Superior temporal gyrus (tissue), 1 donor: ENCODE results near the gene SFXN2.
"Not testable (repeated sequence)": the region's sequence is repeated elsewhere in the genome, so short reads cannot be mapped to it uniquely, and the experiment has no call there.

Source experiments
- DNase-seq: peaks from one replicate; pipeline ENCODE4 v3.0.0-alpha.2; 2016; ENCODE audit errors: extremely low spot score

The SFXN2 gene

GRCh38 chr10:102681696-102682095 lies 32.7 kb upstream of the SFXN2 start:
- no peak for DNase-seq

GRCh38 chr10:102682416-102682815 lies 32.0 kb upstream of the SFXN2 start:
- no peak for DNase-seq

DNA sequence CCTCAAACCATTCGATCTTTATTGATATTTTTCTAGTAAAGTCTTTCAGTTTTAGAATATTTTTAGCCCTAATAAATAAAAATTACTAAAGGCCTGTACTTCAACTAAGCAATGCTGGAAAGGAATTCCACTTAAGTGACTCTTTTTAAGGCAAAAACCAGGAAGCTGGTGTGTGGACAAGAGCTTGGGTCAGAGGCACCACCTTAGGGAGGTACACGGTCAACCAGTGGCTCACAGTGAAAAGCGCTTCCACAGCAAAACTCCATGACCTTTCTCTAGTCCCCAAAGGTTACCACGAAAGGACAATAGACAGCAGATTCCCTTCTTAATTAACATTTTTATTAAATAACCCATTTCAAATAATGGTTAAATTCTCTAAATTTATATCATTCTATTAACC lies 31.5 kb upstream of the SFXN2 start:
- no peak for DNase-seq

- no peak for DNase-seq
These were observed 30.7 kb upstream of the SFXN2 start for GRCh38 chr10:102683736-102684135.

GRCh38 chr10:102691285-102692066 lies 23.0 kb upstream of the SFXN2 start:
- no peak for DNase-seq

GRCh38 chr10:102695401-102695800 lies 19.0 kb upstream of the SFXN2 start:
- DNase-seq: not testable (repeated sequence)

- no peak for DNase-seq
These were observed 17.7 kb upstream of the SFXN2 start for GRCh38 chr10:102696736-102697135.

DNA sequence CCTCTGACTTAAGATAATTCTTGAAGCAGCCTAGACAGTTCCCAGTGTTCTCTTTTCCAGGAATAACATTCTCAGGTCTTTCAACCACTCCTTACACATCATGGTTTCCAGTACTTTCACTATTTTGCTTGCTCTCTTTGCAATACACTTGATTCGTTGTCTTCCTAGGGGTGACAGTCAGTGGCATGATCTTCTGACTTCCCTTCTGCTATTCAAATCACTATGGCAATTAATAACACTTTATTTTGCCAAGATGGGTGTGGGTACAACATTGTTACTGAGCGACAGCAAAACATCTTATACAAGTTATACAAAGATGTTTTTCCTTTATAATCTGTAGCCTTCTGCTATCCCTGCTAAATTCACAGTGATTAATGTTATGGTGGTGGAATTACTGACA lies 15.5 kb upstream of the SFXN2 start:
- no peak for DNase-seq

GRCh38 chr10:102701272-102701671 lies 13.2 kb upstream of the SFXN2 start:
- DNase-seq: no peak

- no peak for DNase-seq
These were observed 12.6 kb upstream of the SFXN2 start for GRCh38 chr10:102701796-102702195.

DNA sequence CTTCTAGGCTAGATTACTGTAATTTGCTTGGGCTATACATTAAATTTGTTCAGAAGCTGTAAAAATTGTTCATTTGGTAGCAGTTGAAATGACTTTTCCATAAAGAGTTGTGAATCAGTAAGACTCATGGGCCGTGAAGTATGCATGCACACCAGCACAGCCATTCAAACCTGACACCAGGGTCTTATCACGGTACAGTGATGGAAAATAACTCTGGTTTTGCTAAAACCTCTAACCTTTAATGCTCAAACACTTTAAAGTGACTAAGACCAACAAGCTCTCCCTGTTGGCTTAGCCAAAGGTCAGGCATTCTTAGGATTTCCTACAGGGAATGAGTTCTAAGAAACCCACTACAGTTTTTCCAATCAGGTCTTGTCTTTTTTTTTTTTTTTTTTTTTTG lies 11.7 kb upstream of the SFXN2 start:
- DNase-seq: no peak

GRCh38 chr10:102704915-102705314 lies 9.5 kb upstream of the SFXN2 start:
- no peak for DNase-seq

GRCh38 chr10:102705531-102705930 lies 8.9 kb upstream of the SFXN2 start:
- no peak for DNase-seq

- DNase-seq: no peak
These were observed 3.8 kb upstream of the SFXN2 start for GRCh38 chr10:102710609-102711008.

DNA sequence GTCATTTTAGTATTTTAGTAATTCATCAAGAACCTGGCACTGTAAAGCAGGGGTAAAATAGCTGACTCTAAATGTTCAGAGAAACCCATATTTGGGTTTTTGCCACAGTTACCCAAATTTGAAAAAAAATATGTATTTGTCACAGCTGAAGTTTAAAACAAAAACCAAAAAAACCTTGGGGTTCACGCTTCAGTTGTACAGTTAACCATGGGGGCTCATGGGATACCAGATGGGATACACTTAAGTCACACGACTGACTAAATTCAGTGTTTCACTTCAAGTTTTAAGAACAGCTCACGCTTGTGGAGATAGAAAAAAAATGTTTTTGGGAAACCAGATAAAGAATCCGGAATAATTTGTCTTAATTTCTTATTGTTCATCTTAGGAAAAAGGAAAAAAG lies 2.3 kb upstream of the SFXN2 start:
- no peak for DNase-seq

DNA sequence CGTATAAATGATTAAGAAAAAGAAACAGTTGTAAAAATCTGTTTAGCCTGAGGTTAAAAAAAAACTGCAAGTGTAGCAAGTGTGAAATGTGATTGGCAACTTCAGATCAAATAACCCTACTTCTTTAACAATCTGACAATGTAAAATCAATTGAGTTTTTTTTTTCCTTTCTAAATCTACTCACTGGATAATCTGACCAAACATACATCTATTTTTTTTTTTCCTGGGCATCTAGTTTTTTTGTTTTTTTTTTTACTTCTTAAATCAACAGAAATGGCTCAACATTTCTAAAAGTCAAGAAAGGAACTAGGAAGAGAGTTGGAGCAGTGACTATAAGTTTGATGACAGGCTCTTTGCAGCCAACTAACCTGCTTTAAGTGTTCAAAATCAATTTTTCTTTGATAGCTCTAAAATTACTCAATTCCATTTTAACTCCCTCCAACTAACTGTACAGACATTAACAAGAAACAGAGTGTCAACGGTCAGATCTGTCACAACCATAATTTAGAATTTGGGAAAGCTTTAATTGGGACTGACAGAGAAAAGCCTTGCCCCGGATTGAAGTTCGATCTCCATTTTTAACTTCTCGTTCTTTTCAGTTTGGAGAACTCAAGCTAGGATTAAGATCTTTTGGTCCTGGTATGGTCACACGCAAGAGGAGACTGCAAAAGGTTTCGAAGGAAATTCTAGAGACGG lies 1.4 kb upstream of the SFXN2 start:
- no peak for DNase-seq

GRCh38 chr10:102713539-102713813 lies 960 bp upstream of the SFXN2 start:
- DNase-seq: peak; percentile 54

- DNase-seq: peak; percentile 97
These were observed 419 bp upstream of the SFXN2 start, which contains the start of gene ARL3 for GRCh38 chr10:102713814-102714620. Gene ARL3 (minus strand): TSS chr10:102714397. CDS start chr10:102714275, 122 bp downstream.

DNA sequence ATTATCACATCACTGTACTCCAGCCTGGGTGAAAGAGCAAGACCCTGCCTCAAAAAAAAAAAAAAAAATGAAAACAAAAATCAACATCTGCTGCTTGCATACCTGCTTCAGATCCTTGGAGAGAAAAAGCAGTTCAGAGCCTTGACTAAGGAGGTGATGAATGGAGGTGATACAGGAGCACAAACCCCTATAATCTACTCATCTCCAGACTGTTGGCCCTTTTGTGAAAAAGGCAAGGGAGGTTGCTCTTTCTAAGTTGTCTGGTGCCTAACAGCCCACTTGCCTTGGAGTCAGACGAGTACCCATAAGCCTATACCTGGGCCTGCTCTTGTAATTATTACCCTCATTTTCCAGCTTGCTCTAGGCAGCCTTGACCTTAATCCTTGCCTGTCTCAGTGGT lies 1.4 kb downstream of the SFXN2 start:
- no peak for DNase-seq

GRCh38 chr10:102716900-102717565 lies 2.6 kb downstream of the SFXN2 start:
- not testable (repeated sequence) for DNase-seq

GRCh38 chr10:102718220-102718619 lies 3.8 kb downstream of the SFXN2 start:
- no peak for DNase-seq

GRCh38 chr10:102720337-102720736 lies 5.9 kb downstream of the SFXN2 start:
- DNase-seq: no peak
